Measurements from ENCODE around the gene SH2D1A. TPM values are rescaled to one million over a fixed set of nuclear protein-coding genes. Genes with fewer than 3 reads are reported as not detected.
"Not testable (repeated sequence)": the region's sequence is repeated elsewhere in the genome, so short reads cannot be mapped to it uniquely, and the experiment has no call there.

SH2D1A gene
- total RNA-seq, 1 experiment from 2014 or later, result not detected

DNA sequence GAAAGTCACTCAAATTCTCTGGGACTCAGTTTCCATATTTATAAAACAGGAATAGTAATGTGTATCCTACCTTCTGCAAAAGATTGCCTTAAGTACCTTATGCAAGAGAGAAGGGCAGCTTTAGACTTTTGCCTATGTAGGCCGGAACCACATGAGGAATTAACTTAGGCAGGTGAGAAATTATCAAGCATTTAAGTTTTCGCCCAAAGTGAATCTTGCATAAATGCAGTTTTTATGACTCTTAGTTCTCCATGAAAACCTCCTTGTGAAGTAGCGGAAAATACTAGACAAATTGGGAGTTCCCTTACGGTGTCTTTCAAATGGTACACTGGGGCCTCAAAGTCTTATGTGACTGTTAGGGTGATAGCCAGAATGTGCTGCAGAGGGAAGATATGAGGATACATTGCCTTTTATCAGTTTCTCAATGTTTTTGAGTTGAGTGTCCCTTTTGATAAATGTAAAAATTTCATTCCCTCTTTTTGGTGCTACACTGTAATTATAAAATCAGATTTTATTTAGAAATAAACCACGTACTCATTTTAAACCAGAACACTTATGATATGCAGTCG lies 2.6 kb downstream of the SH2D1A start:
- DNase-seq (ENCODE audit: low read depth), result no peak

DNA sequence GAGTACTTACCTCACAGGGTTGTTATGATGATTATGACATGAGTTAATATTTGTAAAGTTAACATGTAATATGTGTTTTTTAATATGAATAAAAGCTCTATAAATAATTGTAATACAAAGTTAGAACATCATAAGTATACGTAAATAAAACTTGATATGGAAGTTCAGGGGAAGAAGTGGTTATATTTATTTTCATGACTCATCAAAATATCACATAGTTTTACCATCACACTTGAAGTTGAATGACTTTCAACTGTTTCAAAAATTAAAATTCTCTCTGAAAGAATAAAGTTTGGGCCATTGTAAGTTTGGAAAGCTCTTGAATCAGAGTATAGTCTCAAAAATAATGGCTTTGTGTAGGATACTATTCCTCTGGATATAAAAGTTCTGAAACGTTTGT lies 8.3 kb downstream of the SH2D1A start:
- DNase-seq (ENCODE audit: low read depth), result no peak

DNA sequence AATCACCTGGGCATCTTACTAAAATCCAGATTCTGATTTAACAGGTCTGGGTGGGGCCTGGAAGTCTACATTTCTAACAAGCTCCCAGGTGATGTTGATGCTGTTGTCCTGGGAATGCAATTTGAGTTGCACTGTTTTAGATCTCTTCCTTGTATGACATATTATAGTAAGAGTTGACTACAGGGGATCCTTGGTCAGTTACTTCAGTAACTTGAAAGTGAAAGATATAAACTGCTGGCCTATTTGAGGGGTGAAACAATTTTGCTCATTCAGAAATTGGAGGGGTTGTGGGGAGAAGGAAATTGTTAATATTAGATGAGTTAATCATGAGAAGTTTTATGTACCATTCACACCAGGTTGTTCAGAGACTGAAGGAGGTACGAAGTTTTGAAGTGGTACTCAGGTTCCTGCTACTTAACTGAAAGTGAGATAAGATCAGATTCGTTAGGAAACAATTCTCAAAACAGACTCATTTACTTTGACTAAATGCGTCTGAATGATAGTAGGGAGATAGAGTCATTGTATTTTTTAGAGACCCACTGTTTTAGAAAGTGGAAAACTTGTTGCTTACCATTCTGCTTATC lies 12.5 kb downstream of the SH2D1A start:
- no peak for DNase-seq (ENCODE audit: low read depth)

DNA sequence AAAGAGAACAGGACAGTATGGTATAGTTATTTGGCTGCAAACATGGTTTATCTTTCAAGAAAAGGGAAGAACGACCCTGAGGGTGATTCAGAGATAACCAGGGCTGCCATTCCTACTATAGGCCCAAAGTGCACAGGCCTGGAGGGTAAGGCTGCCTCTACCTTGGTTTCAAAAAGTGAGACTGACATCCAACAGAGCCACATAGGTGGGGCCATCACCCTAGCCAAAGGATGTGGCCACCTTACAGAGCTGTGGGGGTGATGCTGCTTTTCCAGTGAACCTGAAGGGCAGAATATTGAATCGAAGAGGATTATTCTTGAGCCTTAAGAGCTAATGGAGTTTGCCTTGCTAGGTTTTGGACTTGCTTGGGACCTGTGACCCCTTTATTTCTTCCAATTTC lies 15.7 kb downstream of the SH2D1A start:
- no peak for DNase-seq (ENCODE audit: low read depth)

DNA sequence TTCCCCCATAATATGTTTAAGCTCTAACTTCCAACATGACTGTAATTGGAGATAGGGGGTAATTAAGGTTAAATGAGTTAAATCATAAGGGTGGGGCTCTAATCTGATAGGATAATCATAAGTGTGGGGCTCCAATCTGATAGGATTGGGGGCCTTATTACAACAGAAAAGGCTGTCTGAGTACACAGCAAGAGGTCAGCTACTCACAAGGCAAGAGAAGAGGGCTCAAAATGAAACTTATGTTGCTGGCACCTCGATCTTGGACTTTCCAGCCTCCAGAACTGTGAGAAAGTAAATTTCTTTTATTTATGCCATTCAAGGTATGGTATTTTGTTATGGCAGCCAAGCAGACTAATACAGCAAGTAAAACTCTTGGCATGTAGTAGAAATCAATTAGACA lies 16.4 kb downstream of the SH2D1A start:
- no peak for DNase-seq (ENCODE audit: low read depth)

DNA sequence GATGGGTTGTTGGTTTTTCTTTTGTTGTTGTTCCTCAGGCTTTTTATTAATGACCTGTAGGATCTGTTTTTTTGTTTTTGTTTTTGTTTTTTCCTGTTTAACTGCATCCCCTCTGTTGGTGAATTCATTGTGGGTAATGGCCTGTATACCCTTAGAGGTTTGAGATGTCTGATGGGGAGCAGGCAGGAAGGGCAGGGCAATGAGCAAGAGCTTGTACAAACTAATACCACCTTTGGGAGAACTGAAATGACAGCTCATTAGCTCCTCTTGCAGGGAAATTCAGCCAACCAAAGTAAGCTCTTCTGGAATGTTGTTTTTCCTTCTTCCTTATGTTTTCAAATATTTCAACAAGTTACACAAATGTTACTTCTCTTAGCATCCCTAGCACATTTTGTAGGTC lies 23.4 kb downstream of the SH2D1A start:
- DNase-seq (ENCODE audit: low read depth), result no peak

DNA sequence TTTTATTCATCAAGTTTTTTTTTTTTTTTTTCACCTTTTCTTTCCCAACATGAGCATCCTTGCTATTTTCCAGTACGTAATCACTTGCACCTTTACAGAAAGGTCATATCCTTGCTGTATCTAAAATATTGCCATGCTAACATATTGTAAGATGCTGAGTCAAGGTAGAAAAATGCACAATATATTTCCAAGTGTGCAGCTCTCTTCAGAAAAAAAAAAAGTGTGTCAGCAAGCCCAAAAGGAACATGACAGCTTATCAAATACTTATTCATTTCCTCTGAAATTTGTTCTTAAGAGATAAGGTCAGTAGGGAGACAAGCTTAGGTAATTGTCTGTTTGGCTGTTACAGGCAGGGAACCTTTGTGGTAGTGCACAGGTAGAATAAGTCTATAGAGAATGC lies 27.0 kb downstream of the SH2D1A start:
- no peak for DNase-seq (ENCODE audit: low read depth)

DNA sequence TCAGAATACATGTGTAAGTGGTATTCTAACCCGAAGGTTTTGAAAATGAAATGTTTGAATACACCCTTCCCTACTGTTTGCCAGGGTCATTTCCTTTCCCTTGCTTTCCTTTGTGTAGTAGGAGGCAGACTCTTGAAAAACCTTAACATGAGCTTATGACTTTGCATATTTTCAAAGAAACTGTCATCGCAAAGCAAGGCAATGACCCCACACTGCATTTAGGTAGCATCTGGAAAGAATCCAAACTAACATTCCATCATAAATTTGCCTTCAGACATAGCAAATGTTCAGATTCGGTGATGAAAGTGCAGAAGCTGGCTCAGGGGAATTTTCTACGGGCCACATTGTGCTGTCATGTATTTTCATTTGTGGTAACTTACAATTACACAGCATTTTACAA lies 32.3 kb downstream of the SH2D1A start:
- no peak for DNase-seq (ENCODE audit: low read depth)

DNA sequence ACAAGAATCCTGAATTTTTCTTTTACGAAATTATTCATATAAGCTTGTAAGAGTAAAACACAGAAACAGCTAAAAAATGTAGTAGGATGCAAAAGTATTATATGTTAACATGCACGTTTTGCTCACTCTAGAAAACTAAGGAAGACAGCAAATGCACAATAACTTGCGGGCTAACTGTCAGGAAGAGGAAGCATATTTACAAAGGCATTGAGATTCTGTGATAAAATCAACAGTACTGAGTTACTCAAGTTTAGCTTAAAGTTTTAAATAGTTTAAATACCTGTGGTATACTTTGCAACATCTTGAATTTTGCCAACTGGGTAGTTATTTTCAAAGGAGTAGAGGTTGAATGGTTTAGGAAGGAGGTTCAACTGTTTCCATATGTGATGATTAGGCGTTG lies 37.0 kb downstream of the SH2D1A start:
- no peak for DNase-seq (ENCODE audit: low read depth)

DNA sequence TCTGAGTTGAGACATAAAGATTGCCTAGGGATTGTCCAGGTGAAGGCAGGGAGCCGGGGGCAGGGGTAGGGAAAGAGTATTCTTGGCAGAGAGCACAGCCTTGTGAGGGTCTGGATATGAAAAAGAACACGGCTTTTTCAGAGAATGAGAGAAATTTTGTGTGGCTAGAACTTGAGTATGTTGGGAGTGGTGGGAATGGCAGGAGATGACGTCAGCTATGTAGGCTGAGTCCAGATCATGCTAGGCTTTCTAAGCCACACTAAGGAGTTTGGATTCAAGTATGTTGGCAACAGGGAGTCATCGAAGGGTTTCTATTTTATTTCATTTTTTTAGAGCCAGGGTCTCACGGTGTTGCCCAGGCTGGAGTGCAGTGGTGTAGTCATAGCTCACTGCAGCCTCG lies 40.0 kb downstream of the SH2D1A start:
- no peak for DNase-seq (ENCODE audit: low read depth)

DNA sequence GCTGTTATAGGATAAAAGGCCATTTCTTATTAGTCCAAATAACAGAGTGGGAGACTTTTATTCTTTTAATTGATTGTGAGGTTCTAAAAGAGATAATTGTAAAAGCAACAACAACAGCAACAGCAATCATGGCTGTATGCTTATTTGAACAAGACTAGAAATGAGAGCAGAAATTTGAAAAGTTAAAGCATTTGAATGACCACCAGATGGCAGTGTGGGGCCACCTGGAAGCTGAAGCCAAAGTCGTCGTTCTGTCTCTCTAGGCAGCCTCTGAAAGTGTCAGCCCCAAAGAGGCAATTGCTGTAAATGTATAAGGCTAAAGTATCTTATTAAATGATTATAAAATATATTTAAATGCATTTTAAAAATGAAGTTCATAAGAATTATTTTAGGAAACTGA lies 42.2 kb downstream of the SH2D1A start:
- peak; percentile 15 for DNase-seq (ENCODE audit: low read depth)

DNA sequence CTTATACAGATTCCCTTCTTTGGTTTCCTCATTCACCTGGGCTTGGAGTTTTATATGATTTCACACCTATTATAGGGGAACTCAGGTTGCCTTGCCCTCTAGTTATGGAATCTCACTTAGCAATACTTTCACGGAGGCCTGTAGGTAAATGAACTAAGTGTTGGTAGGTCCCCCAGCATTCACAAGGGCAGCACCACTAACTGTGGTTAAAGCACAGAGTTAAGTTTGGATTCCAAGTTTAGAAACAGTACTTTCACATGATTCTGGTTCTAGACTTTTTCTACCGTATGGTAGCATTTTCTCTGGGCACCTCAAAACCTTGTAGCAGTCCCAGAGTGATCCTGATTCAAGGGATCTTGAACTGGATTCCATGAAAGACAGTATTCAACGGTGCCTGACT lies 46.4 kb downstream of the SH2D1A start:
- DNase-seq (ENCODE audit: low read depth), result no peak

DNA sequence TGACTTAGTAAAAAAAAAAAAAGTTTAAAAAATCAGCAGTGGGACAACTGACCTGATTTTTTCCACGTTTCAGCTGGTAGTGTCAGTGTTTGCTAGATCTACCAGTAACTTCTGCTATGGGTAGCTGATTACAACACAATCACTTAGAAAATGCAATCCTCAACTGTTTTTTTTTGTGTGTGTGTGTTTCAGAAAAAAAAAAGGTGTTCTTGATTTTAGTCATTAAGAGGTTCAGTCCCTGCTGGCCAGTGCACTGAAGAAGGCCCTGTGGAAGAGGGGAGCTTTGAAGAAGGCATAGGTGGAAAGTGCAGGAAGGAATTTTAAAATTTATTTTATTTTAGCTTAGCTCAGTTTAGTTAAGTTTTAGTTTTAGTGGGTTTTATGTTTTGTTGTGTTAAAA lies 46.9 kb downstream of the SH2D1A start:
- no peak for DNase-seq (ENCODE audit: low read depth)

DNA sequence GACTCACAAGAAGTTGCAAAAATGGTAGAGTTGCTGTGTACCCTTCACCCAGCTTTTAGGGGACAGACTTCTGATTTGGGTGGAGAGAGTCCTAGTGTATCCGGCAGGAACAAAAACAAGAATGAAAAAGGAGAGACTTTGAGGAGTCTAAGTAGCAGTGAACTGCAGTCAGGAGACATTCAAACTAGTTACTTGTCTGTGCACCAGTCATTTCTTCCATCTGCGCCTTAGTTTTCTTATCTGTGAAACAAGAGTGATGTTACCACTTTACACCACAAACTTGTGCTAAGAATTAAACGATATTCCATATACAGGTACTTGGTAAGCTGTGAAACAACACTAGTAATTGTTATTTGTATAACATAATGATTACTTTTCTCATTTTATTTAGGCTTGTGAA lies 47.3 kb downstream of the SH2D1A start:
- DNase-seq (ENCODE audit: low read depth), result no peak

DNA sequence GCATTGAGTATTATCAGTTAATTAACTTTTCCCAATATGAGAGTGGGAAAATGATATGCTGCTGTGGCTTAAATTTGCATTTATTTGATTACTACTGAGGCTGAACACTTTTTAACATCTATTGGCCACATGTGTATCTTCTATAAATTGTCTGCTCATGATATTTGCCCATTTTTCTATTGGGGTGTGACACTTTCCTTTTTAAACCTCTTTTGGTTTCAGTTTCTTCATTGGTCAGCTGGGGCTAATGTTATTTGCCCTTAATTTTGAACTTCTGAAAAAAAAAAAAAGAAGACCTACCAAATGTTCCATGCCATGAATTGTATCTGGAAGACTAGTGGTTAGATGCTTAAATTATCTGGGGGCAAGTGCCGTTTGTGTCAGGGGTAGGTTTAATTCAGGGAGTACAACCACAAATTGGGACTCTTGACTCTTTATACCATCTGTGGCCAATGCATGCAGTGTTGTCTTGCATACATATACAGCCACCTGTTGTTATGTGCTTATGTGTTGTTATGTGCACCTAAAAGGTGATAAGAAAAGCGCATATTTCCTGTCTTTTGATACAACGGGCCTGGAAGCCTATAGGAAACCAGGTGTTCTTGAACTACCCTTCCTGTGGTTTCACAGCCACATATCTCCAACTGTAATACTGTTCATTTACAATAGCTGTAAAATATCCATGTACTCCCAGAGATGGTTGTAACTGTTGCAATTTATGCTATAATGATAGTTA lies 49.0 kb downstream of the SH2D1A start:
- DNase-seq (ENCODE audit: low read depth), result no peak

DNA sequence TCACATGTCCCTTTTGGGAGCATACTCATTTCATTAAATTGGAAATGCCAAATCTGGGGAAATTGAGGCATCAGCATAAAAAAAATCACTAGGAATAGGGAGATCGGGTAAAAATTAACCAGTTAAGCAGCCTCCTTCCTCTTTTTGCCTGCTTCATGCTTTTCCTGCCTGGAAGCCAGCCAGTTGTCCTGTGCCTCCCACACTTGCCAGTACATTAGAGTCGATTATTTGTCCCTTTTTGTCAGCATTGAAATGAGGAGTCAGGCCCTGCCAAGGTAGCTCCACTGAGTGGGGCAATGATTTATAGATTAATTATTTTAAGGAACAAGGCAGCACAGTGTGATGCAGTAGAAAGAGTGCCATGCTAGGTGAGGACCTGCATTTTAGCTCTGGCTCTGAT lies 55.3 kb downstream of the SH2D1A start:
- no peak for DNase-seq (ENCODE audit: low read depth)

DNA sequence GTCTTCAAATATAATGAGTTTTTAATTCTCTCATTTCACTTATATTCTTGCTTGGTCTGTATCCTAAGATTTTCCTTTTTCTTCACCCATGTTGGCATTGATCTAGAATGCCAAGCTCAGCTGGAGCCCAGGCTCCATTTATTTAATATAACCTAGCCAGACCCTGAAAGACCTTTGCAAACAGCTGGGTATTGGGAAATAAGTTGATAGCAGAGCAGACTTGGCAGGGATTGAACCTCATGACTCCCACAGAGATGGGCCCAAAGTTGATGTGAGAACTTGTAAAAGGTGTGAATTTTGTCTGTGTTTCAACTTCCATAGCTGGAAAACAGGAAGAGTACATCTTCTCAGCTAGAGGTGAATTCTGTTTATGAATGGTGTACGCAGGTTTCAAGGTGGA lies 59.5 kb downstream of the SH2D1A start:
- DNase-seq (ENCODE audit: low read depth), result no peak

DNA sequence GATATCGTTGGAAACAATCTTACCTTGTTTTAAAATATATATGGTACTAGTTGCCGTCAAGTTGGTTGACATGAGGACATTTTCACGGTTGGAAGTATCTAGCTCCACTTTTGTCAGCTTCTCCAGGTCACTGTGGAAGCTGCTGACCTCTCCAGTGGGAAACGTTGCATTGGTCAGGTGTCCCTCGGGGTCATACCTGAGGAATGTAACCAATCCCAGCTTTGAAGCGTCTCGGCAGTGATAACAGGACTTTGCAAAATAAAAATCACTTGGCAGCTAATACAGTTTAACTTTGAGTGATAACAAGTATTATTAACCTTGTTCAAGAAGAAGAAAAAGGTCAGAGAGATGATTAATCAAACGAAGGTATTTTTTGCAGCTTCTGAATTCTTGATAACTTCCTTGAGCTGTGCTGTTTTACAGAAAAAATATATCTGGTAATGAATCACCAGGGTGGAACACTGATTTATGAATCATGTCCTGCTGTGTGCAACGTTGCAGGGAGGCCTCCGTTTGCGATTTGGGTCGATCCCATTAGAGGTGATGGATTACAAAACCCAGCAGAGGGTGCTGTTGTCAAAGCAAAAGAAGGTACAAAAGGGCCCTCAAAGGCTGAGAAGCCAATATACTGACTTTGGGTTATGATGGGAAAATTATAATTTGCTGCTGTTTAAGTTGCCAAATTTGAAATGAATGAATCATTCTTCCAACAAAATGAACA lies 60.1 kb downstream of the SH2D1A start:
- DNase-seq (ENCODE audit: low read depth), result peak; percentile 21

DNA sequence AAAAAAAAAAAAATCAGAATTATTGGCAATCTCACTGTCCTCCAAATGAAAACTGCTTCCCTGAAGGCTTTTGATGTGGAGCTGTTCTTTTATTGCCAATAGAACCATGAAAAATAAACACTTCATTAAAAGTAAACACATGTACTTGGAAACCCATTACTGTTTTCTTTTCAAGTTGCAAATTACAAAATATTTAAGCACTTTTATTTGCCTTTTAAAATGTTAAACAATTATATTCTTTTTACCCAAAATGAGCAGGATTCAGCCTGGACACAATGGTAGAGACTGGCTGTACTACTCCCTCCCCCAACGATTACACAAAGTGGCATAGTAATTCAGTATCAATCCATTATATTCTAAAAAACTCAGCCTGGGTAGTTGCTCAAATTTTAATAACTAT lies 60.9 kb downstream of the SH2D1A start:
- DNase-seq (ENCODE audit: low read depth), result no peak

DNA sequence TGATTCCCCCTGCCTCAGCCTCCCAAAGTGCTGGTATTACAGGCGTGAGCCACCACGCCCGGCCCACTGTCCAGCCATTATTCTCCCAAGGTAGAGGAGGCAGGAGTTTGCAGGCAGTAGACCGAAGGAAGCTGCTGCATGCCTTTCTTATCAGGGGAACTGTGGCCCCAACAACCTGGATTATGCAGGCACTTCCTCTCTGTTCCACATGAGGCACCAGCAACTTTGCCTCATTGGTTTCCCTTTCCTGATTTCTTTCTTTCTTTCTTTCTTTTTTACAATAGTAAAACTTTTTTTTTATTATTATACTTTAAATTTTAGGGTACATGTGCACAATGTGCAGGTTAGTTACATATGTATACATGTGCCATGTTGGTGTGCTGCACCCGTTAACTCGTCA lies 62.0 kb downstream of the SH2D1A start:
- not testable (repeated sequence) for DNase-seq (ENCODE audit: low read depth)

DNA sequence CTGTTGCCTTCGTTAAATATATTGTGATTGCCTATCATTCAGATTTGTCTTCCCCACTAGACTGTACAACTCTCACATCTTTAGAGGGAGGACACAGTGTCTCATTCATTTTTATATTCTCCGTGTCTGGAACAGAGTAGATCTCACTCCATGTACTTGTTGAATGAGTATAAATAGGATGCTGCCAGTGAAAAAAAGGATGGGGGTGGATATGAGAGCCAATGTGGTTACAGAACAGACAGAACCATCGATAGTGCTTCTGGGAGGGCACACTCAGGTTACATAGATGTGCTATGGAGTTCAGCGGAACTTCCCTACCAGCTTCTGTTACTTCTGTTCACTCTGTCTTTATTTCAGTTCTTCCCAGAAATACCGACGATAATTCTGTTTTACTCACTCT lies 66.9 kb downstream of the SH2D1A start:
- no peak for DNase-seq (ENCODE audit: low read depth)

DNA sequence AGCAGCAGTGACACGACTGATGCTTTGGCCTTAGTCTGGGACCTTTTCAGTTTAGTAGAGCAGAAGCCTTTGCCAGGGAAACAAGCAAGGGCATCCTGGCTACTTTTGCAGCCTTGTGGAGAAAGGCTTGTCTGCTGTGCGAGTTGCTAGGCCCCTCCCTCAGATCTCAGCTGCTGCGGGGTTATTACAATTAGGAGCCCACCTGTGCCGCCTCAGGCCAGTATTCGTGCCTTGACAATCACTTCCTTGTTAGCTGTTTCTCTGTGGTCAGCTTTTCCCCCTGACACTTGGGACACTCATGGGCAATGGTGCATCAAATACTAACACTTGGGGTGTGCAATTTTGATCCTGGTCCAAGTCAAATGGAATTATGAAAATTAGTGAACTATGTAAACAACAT lies 67.9 kb downstream of the SH2D1A start:
- no peak for DNase-seq (ENCODE audit: low read depth)

Data from LHCN-M2 (cell line).